Amniotic epithelial cell (primary cell): Measurements from ENCODE around the gene SCGB3A2.
A peak's percentile ranks its signal among the peaks of the same experiment; 100 is the strongest.

ENCODE experiments used
- DNase-seq: peaks from one replicate; pipeline ENCODE4 v3.0.0-alpha.2; 2010; ENCODE audit warnings: low read depth

SCGB3A2 gene

GRCh38 chr5:147878066-147878759 lies at the start of gene SCGB3A2:
SCGB3A2 (plus strand) TSS chr5:147878711; CDS start chr5:147878804, 93 bp downstream.
- DNase-seq, result no peak

DNA sequence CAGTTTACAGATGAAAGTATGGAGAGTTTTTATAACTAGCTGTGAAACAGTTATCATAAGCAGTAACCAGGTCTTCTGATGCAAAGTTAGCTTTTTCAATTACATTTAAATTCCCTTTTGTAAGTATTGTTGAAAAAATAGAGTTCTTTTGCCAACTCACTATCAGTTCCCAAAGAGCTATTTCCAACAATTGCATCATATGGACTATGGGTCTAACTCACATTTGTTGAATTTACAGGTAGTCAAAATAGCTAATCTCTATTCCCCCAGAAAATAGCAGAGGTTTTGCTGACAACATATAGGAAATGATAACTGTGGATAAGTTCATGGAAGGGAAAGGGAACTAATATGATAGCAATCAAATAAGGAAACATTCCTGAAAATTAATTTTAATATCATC lies 48.5 kb upstream of the SCGB3A2 start:
- DNase-seq, result no peak

- DNase-seq, result no peak
Observed at GRCh38 chr5:147831465-147831864, 47.0 kb upstream of the SCGB3A2 start, which contains the start of gene SPINK1. SPINK1 (minus strand) TSS chr5:147831671; CDS start chr5:147831577, 94 bp downstream.

GRCh38 chr5:147832541-147832940 lies 46.0 kb upstream of the SCGB3A2 start:
- no peak for DNase-seq

- DNase-seq, result peak; percentile 44
Observed at GRCh38 chr5:147835386-147835798, 43.1 kb upstream of the SCGB3A2 start.

GRCh38 chr5:147836439-147836838 lies 42.1 kb upstream of the SCGB3A2 start:
- DNase-seq, result no peak

DNA sequence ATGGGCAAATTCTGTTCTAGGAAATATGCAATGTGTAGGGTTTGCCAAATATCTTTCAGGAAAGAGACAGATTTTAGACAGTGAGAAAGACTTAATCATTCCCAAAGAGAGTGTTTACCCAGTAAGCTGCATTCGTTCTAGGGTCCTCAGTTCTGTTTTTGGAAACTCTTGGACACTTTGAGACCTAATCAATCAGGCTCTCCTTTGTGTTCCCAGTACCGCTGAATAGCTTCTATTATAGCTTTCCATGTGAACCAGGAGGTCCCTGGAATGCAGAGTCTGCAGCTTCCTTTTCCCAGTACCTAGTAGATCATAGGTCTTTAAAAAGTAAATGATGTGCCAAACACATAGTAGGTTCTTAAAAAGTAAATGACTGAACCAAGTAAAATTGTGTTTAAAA lies 35.6 kb upstream of the SCGB3A2 start:
- no peak for DNase-seq

GRCh38 chr5:147844846-147845245 lies 33.7 kb upstream of the SCGB3A2 start:
- DNase-seq, result no peak

- no peak for DNase-seq
Observed at GRCh38 chr5:147845618-147846017, 32.9 kb upstream of the SCGB3A2 start.

- DNase-seq, result no peak
Observed at GRCh38 chr5:147849226-147849625, 29.3 kb upstream of the SCGB3A2 start.

DNA sequence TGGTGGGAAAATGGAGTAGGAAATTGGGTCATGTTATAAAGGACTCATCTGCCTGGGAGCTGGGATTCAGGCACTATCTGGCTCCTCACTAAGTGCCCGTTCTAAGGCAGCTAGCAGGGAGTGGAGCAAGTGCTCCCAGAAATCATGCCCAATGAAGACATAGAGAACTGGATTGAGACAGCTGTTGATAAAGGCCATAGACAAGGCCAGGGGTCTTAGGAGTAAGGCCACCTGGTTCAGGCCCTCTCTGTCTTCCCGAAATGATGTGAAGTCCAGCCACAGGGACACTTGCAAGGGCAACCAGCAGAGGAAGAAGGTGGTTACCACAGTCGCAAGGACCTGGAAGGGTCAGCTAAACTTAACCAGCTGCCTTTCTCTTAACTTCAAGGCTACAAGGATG lies 26.9 kb upstream of the SCGB3A2 start:
- no peak for DNase-seq

DNA sequence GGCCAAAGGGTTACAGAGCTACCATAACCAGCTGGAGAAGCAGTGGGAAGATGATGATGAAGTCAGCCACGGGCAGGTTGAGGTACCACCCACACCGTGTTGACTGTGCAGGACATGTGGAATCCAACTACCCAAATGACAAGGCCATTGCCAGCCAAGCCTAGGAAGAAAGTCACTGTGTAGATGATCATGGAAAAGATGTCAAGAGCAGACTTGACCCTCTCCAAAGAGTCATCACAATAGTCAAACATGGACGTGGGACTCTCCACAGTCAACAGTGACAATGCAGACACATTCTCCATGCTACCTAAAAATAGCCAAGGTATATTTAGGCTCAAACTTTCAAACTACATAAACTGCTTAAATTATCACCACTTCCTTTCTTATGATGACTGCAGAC lies 26.1 kb upstream of the SCGB3A2 start:
- no peak for DNase-seq

DNA sequence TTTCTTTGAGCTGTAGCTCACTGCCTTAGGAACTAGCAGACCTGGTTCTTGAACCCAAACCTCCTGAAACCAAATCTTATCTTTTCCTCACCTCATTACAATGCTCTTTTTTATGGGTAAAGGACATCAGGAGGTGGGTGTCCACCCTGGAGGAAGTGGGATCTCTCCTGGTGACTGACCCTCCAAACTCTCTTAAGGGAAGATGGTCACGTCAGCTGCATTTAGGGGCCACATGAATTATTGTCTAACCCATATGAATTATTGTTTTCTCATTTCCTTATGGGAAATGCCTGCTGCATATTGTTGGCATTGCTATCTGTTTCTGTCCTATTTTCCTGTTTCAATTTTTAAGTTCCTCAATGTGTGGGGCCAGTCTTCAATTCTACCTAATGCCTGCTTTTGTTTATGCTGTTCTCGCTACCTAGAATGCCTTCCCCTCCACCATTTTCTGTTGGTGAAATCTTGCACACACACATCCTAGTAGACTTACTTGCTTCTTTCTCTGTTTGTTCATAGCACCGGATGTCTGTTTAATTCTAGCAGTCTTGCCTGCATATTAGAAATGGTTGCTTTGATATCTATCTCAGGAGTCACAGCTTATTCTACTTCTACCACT lies 25.0 kb upstream of the SCGB3A2 start:
- no peak for DNase-seq

GRCh38 chr5:147854331-147854730 lies 24.2 kb upstream of the SCGB3A2 start:
- DNase-seq, result no peak

DNA sequence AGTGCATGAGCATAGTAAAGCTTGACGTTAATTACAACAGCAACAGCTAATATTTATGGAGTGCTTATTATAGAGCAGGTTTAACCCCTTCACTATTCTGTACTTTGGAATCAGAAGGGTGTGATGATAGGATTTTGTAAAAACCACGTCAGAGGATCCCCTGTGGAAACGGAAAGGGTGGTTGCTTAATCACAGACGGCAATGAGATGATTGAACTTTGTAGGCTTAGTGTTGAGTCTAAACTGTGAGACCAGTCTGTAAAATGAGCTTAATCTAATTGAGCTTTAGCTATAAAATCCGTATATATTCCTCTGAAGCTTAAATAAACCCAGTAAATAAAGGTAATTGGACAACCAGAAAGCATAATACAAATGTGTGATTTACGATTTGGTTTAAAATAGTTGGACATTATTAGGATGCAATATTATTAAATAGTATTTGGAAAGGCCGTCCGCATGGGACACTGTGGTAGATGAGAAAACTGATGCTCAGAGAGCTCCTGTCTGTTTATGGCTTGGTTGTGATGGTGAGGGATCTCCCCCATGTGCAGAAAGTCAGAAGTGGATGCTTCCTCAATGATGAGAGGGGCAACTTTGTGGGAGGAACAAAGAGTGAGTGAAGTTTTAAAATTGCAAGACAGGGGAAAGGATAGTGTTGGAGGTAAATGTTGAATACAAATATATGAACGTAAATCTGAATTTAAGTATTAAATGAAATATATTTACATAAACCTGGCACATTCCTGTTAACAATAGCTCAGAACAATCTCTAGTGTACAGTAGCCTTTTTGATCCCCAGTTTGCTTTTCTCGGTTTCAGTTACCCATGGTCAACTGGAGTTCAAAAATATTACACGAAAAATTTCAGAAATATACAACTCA lies 23.4 kb upstream of the SCGB3A2 start:
- DNase-seq, result no peak

- DNase-seq, result no peak
Observed at GRCh38 chr5:147855774-147856069, 22.8 kb upstream of the SCGB3A2 start.

- DNase-seq, result no peak
Observed at GRCh38 chr5:147856801-147857200, 21.7 kb upstream of the SCGB3A2 start.

DNA sequence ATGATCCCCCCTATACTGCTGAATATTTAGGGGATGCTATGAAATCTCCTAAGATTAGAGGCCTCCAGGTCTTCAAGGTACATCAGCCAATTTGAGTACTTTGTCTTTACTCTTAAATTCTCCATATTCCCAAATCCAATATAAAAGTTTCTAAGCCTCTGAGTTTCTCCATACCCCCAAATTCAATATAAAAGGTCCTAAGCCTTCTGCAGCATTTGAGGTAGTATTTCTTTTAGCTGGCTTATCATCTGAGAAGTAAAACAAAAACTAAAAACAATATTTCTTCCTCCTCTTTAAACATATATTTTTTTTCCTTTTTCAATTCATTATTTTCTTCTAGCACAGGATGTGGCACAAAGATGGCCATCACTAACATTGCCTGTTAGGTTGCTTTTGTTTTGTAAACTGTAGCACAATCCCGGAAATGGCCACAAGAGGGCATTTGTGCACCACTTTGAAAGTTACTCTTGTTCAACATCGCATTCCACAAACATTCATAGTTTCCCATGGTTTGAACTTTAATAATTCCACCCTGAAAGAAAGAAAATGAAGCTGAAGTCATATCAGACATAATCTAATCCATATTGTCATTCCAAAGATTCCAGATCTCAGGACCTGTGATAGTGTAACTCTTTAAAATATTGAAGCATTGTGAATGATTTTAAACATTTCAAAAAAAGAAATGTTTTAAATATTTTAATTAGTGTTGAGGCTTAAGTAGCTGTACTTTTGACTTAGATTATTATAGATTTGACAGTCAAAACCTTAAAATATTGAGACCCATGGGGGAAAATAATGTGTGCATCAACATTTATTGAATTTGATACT lies 21.0 kb upstream of the SCGB3A2 start:
- peak; percentile 53 for DNase-seq

GRCh38 chr5:147858565-147858964 lies 19.9 kb upstream of the SCGB3A2 start:
- DNase-seq, result no peak

DNA sequence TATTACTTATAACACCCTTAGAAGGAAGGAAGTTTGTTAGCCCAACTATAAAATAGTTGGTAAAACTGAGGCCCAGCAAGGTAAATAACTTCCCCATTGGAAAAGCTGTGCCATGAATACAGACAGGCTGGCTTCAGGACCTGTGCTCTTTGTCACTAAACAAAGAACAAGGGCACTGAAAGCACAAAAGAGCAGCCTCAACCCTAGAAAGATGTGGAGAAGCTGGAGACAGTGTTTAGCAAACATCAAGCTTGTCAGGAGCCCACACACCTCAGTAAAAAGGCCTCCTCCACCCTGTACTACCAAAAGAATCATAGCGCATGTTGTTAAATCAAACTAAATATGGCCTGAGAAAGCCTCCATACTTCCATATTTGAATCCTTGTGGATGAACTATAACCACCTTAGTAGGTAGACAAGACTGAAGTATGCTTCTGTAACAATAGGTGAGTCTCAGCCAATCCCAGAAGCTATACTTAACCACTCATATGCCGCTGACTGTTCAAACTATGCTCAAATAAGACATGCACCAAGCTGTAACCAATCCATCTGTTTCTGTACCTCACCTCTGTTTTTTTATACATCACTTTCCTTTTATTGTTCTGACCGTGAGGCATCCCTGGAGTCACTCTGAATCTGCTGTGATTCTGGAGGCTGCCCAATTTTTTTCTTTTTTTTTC lies 18.4 kb upstream of the SCGB3A2 start:
- DNase-seq, result no peak

DNA sequence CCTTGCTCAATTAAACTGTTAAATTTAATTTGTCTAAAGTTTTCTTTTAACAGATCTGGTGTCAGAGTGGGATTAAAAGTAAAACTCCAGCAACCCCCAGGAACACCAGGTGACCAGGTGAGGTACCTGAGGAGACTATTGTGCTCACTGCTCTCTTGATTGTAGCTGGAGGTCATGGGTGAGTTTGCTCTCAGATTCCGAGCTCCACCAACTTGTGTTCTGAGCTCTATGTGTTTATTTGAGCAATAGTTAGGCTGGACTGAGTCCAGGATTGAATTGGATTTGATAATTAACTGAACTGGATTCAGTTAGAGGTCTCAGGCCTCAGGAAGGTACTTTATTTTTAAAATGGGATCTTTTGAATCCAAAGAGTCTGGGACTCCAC lies 17.9 kb upstream of the SCGB3A2 start:
- no peak for DNase-seq
